HCT116 (cell line): ENCODE measurements around the gene TGFBRAP1.
A peak's percentile ranks its signal among the peaks of the same experiment; 100 is the strongest.

ENCODE experiments used
- CTCF ChIP-seq, 3 experiments: fragments of 200-600 bp in 1 of 3; sonication (generic) in 1 of 3; IDR thresholded peaks in 2 of 3; conservative IDR thresholded peaks in 1 of 3; 2 replicates each; pipeline ENCODE4 v1.5.1; 2012 to 2017; ENCODE audit warnings: low read depth in 2 of 3, low read length in 2 of 3, antibody characterized with exemption in 1 of 3, borderline replicate concordance in 1 of 3, control low read depth in 1 of 3, mild to moderate bottlenecking in 1 of 3, mixed read lengths in 1 of 3, mixed run types in 1 of 3, moderate library complexity in 1 of 3; ENCODE audit not compliant: insufficient read depth in 1 of 3
- EZH2 ChIP-seq: fragments of 200-600 bp; sonication (generic); IDR thresholded peaks from 2 replicates; pipeline ENCODE4 v1.6.1; 2017; ENCODE audit warnings: antibody characterized with exemption, mixed run types
- SP1 ChIP-seq: IDR thresholded peaks from 2 replicates; pipeline ENCODE4 v1.6.1; 2012; ENCODE audit warnings: low read depth
- YY1 ChIP-seq: IDR thresholded peaks from 2 replicates; pipeline ENCODE4 v1.6.1; 2011; ENCODE audit warnings: low read length, low read depth, moderate library complexity, mild to moderate bottlenecking; ENCODE audit not compliant: insufficient replicate concordance; ENCODE audit errors: extremely low read depth

GRCh38 chr2:105235388-105236059 lies 94.0 kb downstream of the TGFBRAP1 start:
- TF ChIP-seq CTCF (IDR thresholded peaks at IDR 0.05 in 2 of 3, conservative IDR thresholded peaks at IDR 0.05 in 1 of 3; ENCODE audit: borderline replicate concordance in 1 of 3, insufficient read depth in 1 of 3, low read depth in 2 of 3, low read length in 2 of 3) (peak; percentile 77 to 90 (median 88)), SP1 (no peak), YY1 (no peak), EZH2 (no peak)
